ENCODE results near the gene TMPRSS6. TPM values are rescaled to one million over a fixed set of nuclear protein-coding genes. Genes with fewer than 3 reads are reported as not detected.
A peak's percentile ranks its signal among the peaks of the same experiment; 100 is the strongest.

TMPRSS6 gene
- total and polyA plus RNA-seq, 2 donors from 2014 or later, result 1.4 TPM; not detected in 1

DNA sequence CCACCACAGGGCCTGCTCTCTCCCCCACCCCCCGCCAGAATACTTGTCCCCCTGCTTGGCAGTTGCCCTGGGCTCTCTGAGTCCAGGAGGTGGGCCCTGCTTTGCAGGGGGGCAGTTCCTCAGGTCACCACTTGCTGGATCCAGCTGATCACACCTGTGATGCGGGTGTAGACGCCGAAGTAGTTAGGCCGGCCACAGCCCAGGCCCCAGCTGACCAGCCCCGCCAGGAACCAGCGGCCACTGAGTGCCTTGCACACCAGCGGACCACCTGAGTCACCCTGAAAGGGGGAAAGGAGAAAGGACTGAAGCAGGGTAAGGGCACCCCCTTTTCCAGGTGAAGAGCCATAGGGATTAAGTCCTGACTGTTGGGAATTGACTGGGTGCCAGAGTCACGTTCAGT is 43.6 kb downstream of the TMPRSS6 start:
- H3K4me3 ChIP-seq (ENCODE audit: low read length in 3 of 3), result no peak overlapping the region
- no peak overlapping the region for H3K27ac ChIP-seq (ENCODE audit: low read depth in 2 of 2, low read length in 2 of 2)
- peaks cover 4% of the 10 kb centered on the region for H3K27me3 ChIP-seq (ENCODE audit: control insufficient read depth, insufficient read depth, low read length)
- no peak overlapping the region for H3K9ac ChIP-seq (ENCODE audit: low read length in 3 of 3)
- intact Hi-C loops (cut with DNase I), result no loop called here
- H3K4me1 ChIP-seq (ENCODE audit: control insufficient read depth in 2 of 3, insufficient read depth in 2 of 3, low read depth in 1 of 3, low read length in 3 of 3), result no peaks in the 10 kb centered on the region
- H3K36me3 ChIP-seq (ENCODE audit: control insufficient read depth in 2 of 3, insufficient read depth in 3 of 3, low read length in 3 of 3), result no peaks in the 10 kb centered on the region
- DNase-seq (no peak), FAIRE-seq (no peak)
- no peaks in the 10 kb centered on the region for H3K9me3 ChIP-seq (ENCODE audit: control insufficient read depth in 2 of 3, insufficient read depth in 1 of 3, low read length in 3 of 3)
- no peak for TF ChIP-seq CTCF (IDR thresholded peaks at IDR 0.05; ENCODE audit: borderline replicate concordance, extremely low read depth, insufficient read depth)

DNA sequence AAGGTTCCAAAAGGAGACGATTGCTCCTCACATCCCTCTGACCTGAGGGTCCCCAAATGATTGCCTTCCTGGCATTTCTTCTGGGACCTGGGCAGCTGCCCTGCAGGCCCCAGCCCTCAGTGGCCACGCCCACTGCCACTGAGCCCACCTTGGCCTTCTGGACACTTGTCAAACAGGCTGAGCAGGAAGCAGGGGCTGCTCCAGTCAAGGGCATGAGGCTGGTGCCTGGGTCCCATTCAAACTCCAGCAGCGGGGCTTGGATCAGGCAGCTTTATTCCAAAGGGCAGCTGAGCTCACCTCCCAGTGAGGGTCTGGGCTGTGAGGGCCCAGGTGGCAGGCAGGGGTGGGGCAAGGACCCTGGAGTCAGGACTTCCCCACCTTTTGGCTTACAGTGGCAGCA is 44.3 kb downstream of the TMPRSS6 start:
- Histone ChIP-seq H3K4me1 (ENCODE audit: control insufficient read depth in 2 of 3, insufficient read depth in 2 of 3, low read depth in 1 of 3, low read length in 3 of 3) (no peaks in the 10 kb centered on the region), H3K9me3 (ENCODE audit: control insufficient read depth in 2 of 3, insufficient read depth in 1 of 3, low read length in 3 of 3) (no peaks in the 10 kb centered on the region), H3K9ac (ENCODE audit: low read length in 3 of 3) (no peak overlapping the region), H3K36me3 (ENCODE audit: control insufficient read depth in 2 of 3, insufficient read depth in 3 of 3, low read length in 3 of 3) (no peaks in the 10 kb centered on the region), H3K27me3 (ENCODE audit: control insufficient read depth, insufficient read depth, low read length) (peaks cover 3% of the 10 kb centered on the region), H3K4me3 (ENCODE audit: low read length in 3 of 3) (no peak overlapping the region), H3K27ac (ENCODE audit: low read depth in 2 of 2, low read length in 2 of 2) (no peak overlapping the region)
- DNase-seq (peak in 3 of 5 donors; percentile 47 to 52 (median 50)), FAIRE-seq (no peak)
- intact Hi-C loops (cut with DNase I), result no loop called here
- TF ChIP-seq CTCF (IDR thresholded peaks at IDR 0.05; ENCODE audit: borderline replicate concordance, extremely low read depth, insufficient read depth), result no peak

- TF ChIP-seq CTCF (IDR thresholded peaks at IDR 0.05; ENCODE audit: borderline replicate concordance, extremely low read depth, insufficient read depth), result no peak
- no peak for FAIRE-seq
- Histone ChIP-seq H3K27me3 (ENCODE audit: control insufficient read depth, insufficient read depth, low read length) (peaks cover 3% of the 10 kb centered on the region), H3K36me3 (ENCODE audit: control insufficient read depth in 2 of 3, insufficient read depth in 3 of 3, low read length in 3 of 3) (no peaks in the 10 kb centered on the region), H3K9me3 (ENCODE audit: control insufficient read depth in 2 of 3, insufficient read depth in 1 of 3, low read length in 3 of 3) (no peaks in the 10 kb centered on the region), H3K4me3 (ENCODE audit: low read length in 3 of 3) (no peak overlapping the region), H3K27ac (ENCODE audit: low read depth in 2 of 2, low read length in 2 of 2) (no peak overlapping the region), H3K4me1 (ENCODE audit: control insufficient read depth in 2 of 3, insufficient read depth in 2 of 3, low read depth in 1 of 3, low read length in 3 of 3) (no peaks in the 10 kb centered on the region), H3K9ac (ENCODE audit: low read length in 3 of 3) (no peak overlapping the region)
- no peak for DNase-seq
- intact Hi-C loops (cut with DNase I), result no loop called here
Observed at GRCh38 chr22:37064553-37064952, 45.0 kb downstream of the TMPRSS6 start.

Measured in kidney (tissue), 14 donors.